ENCODE data around the gene IMPA2.
A peak's percentile ranks its signal among the peaks of the same experiment; 100 is the strongest.

IMPA2 gene

DNA sequence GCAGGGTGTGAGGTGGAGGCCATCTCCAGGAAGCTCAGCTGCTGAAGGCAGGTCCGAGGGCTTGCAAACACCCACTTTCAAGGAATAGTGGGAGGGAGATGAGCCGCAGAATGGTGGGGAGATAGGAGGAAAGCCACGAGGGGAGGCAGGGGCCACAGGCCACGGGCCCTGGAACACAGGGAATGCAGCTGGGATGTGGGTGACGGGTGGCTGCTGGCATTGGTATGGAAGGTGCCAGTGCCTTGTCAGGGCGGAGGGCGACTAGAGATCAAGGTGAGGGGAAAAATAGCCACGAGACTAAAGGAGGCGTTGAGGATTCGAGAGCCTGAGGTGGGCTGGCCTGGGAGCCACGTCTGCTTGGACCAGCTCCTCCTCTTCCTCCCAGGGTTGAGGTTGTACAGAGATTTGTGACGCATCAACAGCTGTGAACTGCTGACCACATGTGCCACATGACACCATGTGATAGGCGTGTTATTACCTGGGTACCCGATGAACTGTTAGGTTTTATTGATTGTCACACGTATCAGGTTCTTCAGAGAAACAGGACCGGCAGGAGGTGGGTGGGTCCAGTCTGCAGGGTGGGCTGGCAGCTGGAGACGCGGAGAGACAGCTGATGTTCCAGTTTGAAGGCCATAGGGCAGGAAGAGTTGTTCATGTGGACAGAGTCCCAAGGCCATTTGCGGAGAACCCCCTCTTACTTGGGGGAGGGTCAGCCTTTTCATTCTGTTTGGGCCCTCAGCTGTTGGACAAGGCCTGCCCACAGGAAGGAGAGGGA, 9.9 kb downstream of the IMPA2 start:
- no peak for DNase-seq

DNA sequence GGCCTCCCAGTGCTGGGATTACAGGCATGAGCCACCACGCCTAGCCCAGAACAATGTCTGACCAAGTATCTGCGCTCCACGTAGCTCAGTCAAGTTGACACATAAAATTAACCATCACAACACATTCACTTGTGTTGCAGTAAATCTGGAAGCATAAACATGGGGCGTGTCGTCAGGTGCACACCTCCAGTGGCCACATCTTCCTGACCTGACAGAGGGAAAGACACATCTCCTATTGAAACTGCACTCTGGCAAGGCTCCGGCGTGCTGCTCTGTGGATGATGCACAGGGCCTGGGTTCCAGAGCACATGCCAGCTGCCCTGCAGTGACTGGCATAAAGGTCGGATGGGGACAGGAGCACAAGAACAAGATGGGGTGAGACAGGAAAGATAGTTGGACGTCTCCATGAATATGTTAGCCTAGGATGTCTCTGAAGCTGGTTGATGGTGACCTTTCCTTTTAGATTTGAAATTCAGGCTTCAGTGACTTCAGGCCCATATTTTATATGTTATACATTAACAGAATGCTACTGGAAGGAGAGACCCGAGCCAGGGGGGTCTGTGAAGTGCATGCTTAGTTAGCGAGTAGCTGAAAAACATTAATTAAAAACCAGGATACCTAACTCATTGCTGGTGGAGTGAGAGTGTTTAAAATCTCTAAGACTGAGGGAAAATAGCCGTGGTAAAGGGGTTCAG, 10.9 kb downstream of the IMPA2 start:
- DNase-seq, result no peak

DNA sequence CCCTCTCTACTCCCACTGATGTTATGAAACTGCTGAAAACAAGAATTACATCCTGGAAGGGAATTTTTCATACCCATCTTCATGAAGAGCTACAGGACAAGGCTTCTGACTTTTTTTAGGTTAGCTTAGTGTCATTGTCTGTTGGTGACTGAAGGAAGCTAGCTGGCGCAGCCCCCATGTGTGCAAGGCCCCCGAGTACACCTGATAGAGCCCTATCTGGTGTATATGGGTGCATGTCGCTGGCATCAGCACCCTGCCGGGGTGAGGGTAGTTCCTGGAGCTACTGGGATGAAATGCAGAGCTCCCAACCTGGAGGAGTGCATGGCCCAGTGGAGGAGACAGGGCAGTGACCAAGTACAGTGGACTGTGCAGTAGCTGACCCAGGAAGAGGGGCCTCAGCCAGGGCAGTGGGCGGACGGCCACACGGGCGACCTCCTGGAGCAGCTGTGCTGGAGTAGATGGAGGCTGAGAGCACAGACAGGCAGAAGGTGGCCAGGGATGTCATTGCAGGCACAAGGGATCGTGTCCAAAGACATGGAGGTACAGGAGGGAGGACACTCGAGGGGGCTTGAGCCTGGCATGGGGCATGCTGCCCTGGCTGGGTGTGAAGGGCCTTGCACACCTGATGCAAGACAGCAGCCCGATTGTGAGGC, 12.1 kb downstream of the IMPA2 start:
- no peak for DNase-seq

DNA sequence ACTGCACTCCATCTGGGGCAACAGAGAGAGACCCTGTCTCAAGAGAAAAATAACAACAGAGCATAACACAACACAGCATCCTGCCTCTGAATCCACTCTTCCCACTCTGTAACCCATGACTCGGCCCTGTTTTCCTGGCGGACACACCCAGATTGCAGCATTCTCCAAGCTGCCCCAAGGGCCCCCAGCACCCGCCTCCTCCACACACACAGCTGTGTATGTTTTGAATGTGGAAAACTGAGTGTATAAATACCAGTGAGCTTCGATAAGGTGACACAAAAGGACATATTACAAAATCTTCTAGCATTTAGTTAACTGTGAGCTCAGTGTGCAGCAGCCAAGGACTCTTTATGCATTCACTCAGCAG, 13.0 kb downstream of the IMPA2 start:
- peak; percentile 51 for DNase-seq

DNA sequence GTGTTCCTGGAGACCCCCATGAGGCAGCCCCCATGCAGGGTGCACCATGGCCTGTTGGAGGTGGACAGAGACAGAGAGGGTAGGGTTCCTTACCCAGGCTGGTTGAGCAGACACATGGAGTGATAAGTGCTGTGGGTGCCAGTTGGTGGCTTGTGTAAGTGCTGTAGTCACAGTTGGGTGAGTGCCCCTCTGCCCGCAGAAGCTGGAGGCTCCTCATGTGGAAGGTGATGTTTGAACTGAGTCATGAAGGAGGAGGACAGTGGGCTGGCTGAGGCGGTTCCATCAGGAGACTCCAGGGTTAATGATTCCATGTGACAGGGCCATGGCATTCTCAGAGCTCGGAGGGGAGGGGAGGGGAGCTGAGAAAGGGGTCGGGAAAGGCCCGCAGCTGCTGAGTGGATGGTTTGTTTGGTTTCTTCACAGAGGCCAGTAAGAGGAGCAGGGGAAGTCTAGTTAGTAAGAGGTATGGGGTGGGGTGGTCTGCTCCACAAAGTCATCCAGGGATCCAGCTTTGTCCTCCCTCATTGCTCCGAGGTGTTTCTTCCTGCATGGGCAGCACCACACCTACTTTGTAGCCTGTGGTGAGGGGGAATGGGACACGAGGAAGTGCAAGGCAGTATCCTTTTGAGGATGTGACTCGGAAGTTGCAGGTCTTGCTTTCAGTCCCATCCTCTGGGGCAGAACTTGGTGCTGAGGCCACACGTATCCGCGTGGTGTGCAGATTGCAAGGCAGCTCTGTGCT, 13.6 kb downstream of the IMPA2 start:
- peak; percentile 18 for DNase-seq

DNA sequence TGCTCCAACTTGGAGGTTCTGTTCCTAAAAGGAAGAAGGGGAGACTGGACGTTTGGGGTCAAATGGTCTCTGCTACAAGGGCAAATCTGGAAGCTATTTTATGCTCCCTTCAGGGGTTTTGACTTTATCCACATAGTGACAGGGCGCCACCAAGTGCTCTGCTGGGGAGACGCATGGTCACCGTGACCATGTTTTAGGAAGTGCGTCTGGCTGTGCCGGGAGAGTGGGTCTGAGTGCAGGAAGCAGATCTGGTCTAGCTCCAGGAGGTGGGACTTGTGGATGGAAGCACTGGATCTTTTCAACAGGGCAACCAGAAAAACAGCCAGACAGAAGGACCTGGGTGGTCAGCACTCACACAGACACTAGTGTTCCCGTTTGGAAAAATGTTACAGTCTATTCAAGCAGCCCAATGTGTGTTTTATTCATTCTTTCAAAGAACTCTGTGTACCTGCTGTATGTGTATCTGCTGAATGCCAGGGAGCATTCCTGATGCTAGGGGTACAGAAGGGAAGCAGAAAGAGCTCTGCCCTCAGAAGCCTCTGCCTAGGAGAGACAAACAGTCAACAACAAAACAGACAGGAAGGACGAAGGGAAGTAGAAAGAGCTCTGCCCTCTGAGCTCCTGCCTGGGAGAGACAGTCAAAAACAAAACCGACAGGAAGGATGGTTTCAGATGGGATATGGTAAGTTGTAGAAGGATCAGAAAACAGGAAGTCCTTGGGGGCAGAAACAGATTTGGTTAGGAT, 14.3 kb downstream of the IMPA2 start:
- peak; percentile 75 for DNase-seq

DNA sequence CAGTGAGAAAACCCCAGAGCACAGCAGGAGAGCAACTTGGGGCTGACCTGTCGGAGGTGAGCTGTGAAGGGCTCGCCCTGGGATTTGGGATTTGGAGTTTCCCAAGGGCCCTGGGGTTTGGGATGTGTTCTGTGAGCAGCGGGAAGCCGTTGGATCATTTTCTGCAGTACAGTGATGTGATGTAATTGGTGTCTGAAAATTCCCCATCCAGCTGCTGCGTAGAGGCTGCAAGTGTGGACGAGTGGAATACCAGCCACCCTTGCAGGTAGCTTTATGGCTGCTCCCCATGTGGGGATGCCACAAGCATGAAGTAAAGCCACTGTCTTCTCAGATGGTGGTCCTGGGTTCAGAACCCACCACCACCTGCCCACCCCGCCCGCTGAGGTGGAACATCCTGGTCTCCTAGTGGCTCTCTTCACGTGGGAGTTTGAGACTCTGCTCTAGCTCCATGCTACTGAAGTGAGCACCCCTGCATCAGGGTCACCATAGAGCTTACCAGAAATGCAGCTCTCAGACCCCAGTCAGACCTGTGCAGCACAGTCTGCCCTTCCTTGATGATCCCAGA, 15.0 kb downstream of the IMPA2 start:
- no peak for DNase-seq

DNA sequence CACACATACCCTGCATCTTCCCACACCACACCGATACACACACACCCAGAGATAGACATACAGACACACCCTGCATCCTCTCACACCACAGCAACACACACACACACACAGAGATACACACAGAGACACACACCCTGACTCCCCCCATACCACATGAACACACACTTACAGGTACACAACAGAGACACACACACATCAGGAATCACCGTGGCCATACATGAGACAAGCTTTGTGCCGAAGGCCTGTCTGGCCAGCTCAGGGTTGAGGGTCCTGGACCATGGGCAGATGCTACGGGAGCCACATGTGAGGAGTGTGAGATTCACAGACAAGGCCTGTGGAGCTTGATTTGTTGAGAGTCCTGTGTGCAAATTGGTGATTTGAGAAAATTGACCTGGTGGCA, 15.6 kb downstream of the IMPA2 start:
- DNase-seq, result no peak

DNA sequence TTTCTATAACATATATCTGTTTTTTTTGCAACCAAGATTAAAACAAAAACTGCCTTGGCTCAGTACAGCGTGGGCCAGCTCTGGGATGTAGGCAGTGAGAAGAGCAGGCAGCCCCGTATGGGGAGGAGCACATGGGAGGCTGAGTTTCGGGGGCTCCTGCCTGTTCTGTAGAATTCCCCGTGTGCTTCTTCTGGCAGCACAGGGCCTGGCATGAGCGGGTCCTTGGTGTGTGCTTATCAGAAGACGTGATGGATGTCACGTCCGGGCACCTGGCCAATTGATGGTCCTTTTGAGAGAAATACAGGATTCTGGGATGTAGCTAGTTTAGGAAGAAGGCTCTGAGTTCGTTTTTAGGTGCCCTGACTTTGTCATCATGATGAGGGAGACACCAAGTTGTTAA, 16.2 kb downstream of the IMPA2 start:
- DNase-seq, result no peak

DNA sequence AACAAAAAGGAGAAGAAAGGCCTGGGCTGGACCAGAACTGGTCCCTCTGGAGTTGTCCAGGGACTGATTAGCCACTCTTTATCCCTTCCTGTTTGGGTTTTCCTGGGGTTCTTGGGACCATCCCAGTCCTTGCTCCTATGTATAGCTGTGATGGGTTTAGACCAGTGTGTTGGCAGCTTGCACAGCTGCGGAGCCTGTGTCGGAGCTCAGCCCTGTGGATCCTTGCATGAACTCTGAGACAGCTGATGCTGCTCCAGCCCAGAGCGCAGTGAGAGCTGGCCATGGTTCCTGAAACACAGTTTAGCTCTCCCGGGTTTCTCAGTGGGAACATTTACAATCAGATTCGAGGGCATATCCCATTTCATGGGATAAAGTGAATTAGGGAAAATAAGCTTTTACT, 16.9 kb downstream of the IMPA2 start:
- no peak for DNase-seq

DNA sequence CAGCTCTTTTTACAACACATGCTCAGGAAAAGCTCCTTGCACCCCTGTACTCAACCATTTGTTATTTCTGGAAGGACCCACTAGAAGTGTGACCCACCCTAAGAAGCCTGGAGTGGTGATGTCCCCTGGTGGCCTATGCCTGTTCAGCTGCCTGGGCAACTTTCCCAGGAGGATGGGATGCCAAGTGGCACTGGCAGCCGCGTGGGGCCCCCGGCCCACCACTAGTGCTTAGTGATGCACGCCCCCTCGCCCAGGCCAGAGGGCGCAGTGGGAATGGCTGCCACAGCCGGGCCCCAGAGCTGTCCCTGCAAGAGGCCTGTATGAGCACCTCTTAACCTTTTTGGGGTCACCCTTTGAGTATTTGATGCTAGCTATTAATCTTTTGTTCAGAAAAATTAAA, 18.1 kb downstream of the IMPA2 start:
- no peak for DNase-seq

DNA sequence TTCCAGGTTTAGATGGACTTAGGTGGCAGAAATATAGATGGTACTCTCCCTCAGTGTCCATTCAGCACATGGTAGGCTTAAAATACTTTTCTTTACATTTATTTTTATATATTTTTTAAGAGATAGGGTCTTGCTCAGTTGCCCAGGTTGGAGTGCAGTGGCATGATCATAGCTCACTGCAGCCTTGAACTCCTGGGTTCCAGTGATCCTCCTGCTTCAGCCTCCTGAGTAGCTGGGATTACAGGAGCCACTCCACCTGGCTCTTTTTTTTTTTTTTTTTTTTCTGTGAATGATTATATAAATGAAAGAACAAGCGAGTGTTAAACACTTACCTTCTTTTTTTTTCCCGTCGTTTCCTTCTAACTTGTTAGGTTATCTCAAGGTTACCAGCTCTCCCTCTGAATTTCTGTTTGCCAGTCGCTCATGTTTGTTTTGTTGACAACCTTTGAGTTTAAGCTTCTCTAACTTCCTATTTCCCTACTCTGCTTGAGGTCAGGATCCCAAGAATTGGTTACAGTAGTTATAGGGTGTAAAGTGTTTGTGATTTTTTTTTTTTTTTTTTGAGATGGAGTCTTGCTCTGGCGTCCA, 18.9 kb downstream of the IMPA2 start:
- DNase-seq, result no peak

DNA sequence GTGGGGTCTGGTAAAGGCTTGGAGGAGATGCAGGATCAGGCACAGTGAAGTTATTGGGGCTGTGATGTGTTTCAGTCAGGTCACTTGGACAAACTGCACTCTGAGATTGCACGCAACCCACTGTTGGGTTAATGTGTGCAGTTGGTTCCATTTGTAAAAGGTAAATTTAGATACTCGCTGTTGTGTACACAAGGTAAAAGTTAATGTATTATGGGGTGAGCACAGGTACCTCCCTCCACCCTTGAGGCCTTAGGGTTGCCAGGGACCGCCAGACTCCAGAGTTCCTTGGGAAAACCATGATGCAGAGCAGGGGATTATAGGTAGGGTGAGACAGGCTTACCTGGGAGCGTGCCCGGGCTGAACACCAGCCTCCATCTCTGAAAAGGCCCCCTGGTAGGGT, 20.1 kb downstream of the IMPA2 start:
- no peak for DNase-seq

DNA sequence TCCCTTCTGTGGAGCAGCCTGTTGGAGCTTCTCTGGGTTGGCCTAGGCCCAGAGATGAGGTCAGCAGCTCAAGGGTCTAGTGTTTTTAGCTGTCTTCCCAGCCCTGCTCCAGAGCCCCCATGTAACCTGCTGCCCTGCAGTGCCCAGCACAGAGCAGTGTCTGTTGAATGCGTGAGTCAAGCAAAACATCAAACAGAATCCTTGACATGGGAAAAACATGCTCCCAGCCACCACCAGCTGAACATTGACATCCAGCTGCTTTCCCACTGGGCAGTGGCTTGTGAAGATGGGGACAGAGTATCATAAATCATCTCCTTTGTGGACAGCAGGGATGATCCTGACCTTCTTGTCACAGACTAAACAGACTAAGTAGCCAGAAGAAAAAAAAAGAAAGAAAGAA, 22.6 kb downstream of the IMPA2 start:
- no peak for DNase-seq

DNA sequence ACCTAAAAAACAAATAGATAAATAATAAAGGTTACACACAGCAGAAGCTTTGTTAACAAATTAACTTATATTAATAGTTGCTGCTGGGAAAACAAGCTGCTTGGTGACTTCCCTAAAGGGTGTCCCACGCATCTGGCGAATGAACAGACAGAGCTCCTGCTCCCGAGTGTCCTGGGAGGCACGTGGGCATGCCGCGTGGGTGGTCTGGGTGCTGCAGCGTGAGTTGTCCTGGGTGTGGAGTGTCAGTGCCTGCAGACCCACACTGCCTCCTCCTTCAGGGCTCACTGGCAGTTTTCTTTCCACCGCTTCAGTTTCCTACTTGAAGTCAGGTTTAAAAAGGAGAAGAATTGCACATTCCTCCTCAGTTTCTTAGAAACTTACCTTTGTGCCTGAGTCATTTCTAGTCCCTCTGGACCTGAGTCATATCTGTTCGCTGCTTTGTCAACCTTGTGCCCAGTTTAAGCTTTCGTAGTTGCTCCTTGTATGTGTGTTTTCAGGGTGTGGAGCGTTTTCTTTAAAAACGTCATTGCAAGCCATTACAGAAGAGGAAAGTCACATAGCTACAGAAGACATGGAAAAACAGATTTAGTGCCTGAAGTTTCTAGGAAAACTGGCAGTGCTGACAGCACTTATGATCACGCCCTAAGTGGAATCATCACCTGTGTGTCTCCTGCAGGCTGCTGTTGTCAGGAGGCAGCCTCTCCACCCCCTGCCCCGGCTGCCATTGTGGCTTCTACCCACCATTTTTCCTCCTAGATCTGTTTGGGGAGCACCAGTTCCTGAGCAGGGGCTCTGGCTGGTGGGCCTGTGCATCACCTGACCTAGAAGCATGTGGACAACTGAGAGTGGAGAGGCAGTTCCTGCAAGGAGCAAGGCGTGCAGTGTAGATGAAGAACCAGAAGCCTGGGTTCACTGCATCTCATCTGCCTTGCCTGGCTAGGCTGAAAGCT, 24.5 kb downstream of the IMPA2 start:
- peak; percentile 16 for DNase-seq

DNA sequence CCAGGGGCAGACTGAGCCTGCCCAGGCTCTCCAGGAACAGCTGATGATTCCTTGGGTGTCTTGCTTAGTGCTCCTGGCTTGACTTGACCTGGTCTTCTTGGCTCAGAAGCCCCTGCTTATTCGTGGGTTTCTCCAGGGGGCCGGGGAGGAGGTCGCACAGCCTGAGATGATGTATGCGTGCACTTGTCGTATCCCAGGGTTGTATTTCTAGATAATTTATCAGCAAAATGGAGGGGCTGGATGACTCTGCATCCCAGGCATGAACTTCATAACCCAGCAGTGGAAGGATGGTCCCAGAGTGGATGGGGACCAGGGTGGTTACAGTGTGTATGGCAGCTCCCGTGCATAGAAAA, 25.2 kb downstream of the IMPA2 start:
- no peak for DNase-seq

DNA sequence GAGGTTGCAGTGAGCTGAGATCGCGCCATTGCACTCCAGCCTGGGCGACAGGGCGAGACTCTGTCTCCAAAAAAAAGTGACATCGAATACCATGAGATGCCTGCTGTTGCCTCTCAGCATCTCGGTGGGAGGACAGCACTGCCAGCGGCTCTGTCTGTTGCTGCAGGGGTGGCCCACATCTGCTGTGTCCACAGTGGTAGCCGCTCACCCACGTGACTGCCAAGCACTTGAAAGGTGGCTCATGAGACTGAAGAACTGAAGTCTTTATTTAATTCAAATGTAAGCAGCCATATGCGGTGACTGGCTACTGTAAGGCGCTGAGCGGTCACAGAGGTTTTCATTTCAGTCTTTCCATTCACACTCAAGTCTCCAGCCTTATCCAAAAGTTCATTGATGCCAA, 25.8 kb downstream of the IMPA2 start:
- DNase-seq, result no peak

DNA sequence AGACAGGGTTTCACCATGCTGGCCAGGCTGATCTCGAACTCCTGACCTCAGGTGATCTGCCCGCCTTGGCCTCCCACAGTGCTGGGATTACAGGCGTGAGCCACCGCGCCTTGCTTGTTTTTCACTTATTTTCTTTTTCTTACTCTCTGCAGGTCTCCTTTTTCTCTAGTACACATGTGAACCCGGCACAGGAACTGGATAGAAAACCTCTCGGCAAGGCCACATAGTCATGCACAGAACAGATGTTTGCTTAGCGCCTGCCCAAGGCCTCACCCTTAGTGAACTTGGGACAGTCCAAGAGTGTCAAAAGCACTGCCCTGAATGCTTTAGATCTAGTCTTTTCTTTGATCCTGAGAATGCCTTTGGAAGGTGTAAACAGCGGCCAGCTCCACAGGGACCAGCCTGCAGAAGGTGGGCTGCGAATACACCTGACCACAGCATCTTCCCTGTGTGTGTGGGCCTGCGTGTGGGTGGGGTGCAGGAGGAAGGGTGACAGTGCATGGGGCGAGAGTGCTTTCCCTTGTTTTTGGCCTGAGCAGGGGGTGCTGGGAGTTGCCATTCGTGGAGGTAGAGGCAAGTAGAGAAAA, 27.0 kb downstream of the IMPA2 start:
- no peak for DNase-seq

DNA sequence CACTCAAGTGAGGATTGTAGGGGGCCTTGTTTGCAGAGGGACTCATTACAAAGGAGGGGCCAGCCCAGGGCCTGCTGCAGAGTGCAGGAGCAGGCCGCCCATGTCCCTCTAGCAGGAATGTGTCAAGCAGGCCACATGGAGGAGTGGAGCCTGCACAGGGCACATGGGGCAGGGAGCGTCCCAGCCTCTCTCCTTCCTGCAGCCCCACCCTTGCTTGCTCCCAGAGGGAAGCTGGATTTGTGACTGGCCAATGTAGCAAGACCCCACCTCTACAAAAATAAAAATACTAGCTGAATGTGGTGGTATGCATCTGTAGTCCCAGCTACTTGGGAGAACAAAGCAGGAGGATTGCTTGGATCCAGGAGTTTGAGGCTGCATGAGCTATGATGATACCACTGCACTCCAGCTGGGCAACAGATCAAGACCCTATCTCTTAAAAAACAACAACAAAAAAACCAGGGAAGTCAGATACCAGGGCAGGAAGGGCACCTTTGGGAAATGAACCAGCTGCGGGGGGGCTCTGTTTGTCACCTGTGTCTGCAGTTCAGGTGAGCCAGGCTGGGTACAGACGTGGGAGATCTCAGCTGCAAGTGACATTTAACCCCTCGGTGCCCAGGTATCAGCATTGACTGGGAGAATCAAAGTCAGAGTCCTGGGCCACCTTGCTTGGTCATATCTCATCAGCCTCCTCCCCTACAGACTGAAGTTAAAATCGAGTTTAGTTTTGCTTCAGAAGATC, 27.7 kb downstream of the IMPA2 start:
- DNase-seq, result no peak

Measured in inflammatory macrophage treated with lipopolysaccharide for 4 hours (primary cell).